Activated T-helper 17 cell treated with anti-CD3 and anti-CD28 coated beads, Interleukin-2, amount 50 U/mL, for 72 hours (primary cell): ENCODE data around the gene ARHGAP25. TPM values are rescaled to one million over a fixed set of nuclear protein-coding genes. Genes with fewer than 3 reads are reported as not detected.

Source experiments
- ATAC-seq: fragments of 150-1000 bp; cut with Tn5 transposase; replicated peaks from 2 replicates; pipeline ENCODE4 v1.10.0; 2021; ENCODE audit warnings: mild to moderate bottlenecking, moderate library complexity
- H3K27ac Mint-ChIP-seq: one replicate; pipeline ENCODE4 v1.8.0; 2022; ENCODE audit warnings: mixed read lengths
- H3K27me3 Mint-ChIP-seq: one replicate; pipeline ENCODE4 v1.8.0; 2022; ENCODE audit warnings: mixed read lengths
- H3K36me3 Mint-ChIP-seq: one replicate; pipeline ENCODE4 v1.8.0; 2022; ENCODE audit warnings: low read depth, mild to moderate bottlenecking, mixed read lengths
- H3K4me1 Mint-ChIP-seq: one replicate; pipeline ENCODE4 v1.8.0; 2022; ENCODE audit warnings: mixed read lengths
- H3K4me3 Mint-ChIP-seq: one replicate; pipeline ENCODE4 v1.8.0; 2022; ENCODE audit warnings: mild to moderate bottlenecking, mixed read lengths
- H3K9me3 Mint-ChIP-seq: one replicate; pipeline ENCODE4 v1.8.0; 2022; ENCODE audit warnings: mixed read lengths
- total RNA-seq, 2 donors: library from RNA; stranded (reverse); gene quantifications; one replicate each; pipeline ENCODE4 v1.2.3, GENCODE V29; 2022

ARHGAP25 gene
- total RNA-seq, 2 donors from 2014 or later: 54.0 to 95.9 TPM

- Mint-ChIP-seq H3K36me3 (no peaks in the 10 kb centered on the region), H3K27me3 (no peaks in the 10 kb centered on the region), H3K4me3 (no peak overlapping the region), H3K9me3 (no peaks in the 10 kb centered on the region), H3K27ac (no peak overlapping the region), H3K4me1 (peaks cover 7% of the 10 kb centered on the region)
- ATAC-seq: no peak
Observed at GRCh38 chr2:68839260-68839833, 104.7 kb downstream of the ARHGAP25 start.

- Mint-ChIP-seq H3K4me3 (no peak overlapping the region), H3K9me3 (no peaks in the 10 kb centered on the region), H3K27ac (no peak overlapping the region), H3K36me3 (no peaks in the 10 kb centered on the region), H3K4me1 (no peaks in the 10 kb centered on the region), H3K27me3 (peaks cover 12% of the 10 kb centered on the region)
- no peak for ATAC-seq
Observed at GRCh38 chr2:68845043-68845442, 110.4 kb downstream of the ARHGAP25 start.

- Mint-ChIP-seq H3K4me1 (no peaks in the 10 kb centered on the region), H3K4me3 (no peak overlapping the region), H3K36me3 (no peaks in the 10 kb centered on the region), H3K27me3 (peaks cover 12% of the 10 kb centered on the region), H3K27ac (no peak overlapping the region), H3K9me3 (no peaks in the 10 kb centered on the region)
- ATAC-seq: no peak
Observed at GRCh38 chr2:68846091-68846490, 111.5 kb downstream of the ARHGAP25 start.

DNA sequence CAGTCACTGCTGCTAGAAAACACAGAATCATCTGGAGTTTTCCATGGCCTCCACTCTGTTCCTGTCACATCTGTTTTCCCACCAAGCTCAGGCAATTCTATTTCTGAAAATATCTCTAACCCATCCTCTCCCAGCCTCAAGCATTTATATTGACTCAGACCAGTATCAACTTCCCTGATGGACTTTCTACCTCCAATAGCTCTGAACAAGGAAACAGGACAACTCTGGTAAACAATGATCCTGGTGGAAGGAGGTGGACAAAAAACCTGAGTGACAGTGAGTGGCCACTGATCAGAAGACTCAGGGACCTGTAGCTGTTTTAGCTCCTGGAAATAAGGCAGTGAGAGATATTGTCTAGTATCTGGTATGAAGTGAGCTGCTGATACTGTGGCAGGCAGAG lies 113.1 kb downstream of the ARHGAP25 start:
- Mint-ChIP-seq H3K27ac (no peak overlapping the region), H3K36me3 (no peaks in the 10 kb centered on the region), H3K9me3 (no peaks in the 10 kb centered on the region), H3K4me3 (no peak overlapping the region), H3K27me3 (peaks cover 12% of the 10 kb centered on the region), H3K4me1 (no peaks in the 10 kb centered on the region)
- ATAC-seq: no peak

DNA sequence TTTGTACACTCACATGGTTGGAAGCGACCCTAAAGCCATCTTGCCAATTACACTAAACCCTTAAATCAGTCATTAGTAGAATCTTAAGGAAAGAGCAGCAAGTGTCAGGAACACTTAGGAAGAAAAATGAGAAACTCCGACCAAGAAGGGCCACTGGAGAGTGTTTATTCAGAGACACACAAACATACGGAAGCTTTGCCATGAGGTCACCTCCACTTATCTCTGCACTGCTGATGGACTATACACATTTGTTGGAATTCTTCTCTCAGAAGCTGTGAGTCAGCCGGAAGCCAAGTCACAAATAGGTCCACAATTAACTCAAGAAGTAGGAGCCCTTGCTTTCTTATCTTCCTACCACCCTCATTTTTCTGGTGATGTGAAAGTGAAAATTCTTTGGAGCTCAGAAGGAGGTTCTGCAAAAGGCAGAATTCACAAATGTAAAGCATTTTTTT lies 115.0 kb downstream of the ARHGAP25 start:
- no peaks in the 10 kb centered on the region for H3K4me1 Mint-ChIP-seq
- ATAC-seq: no peak
- H3K36me3 Mint-ChIP-seq: no peaks in the 10 kb centered on the region
- H3K4me3 Mint-ChIP-seq: no peak overlapping the region
- no peaks in the 10 kb centered on the region for H3K9me3 Mint-ChIP-seq
- peaks cover 12% of the 10 kb centered on the region for H3K27me3 Mint-ChIP-seq
- no peak overlapping the region for H3K27ac Mint-ChIP-seq

DNA sequence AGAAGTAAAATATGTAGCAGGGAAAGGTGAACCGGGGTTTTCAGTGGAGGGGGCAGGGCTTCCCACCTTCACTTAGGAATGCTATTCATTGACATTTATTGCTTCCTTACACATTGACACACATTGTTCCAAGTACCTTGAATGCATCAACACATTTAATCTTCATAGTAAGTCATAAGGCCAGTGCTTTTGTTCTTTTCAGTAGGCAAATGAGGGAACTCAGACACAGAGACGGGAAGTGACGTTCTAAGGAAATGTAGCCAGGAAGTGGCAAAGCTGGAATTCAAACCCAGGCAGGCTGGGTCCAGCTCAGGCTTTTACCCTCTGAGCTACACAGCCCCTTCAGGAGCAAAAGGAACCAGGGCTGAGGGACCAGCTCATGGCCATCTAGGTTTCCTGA lies 115.9 kb downstream of the ARHGAP25 start:
- Mint-ChIP-seq H3K27me3 (peaks cover 15% of the 10 kb centered on the region), H3K27ac (no peak overlapping the region), H3K4me3 (no peak overlapping the region), H3K9me3 (no peaks in the 10 kb centered on the region), H3K4me1 (no peaks in the 10 kb centered on the region), H3K36me3 (no peaks in the 10 kb centered on the region)
- no peak for ATAC-seq

DNA sequence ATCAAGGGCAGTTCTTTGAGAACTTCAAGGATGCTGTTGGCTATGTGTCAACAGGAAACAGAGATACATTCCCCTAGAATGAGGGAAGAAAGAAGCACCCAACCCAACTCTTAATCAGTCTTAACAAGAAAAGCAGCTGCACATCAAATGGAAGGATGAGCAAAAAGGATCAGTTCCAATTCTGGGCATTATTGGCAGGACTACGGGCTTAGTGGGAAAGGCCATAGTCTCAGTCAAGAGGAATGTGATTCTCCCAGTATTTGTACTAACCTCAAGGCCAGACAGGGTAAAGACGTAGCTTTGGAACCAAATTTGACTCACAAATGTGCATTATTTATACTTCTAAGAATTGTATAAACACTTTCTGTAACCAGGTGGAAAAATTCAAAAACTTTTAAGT lies 118.4 kb downstream of the ARHGAP25 start:
- ATAC-seq: no peak
- Mint-ChIP-seq H3K9me3 (no peaks in the 10 kb centered on the region), H3K4me3 (no peak overlapping the region), H3K36me3 (no peaks in the 10 kb centered on the region), H3K27me3 (peaks cover 9% of the 10 kb centered on the region), H3K27ac (no peak overlapping the region), H3K4me1 (no peaks in the 10 kb centered on the region)

DNA sequence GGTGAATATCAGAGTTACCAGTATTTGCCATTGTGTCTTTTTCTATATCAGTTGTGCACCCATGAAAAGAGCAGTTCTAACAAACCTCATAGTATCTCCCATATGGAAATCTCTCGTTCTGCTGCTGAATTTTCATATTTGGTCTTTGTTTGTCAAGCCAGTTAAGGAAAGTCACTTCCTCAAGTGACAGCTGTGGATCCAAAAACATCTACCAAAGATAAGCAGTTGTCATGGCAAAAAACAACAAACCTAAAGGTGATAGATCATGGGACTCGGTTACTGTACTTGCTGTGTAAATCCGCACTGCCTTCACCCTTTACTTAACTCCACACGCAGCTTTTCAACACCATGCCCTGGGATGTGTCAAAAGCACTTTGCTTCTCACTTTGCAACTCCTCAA lies 119.3 kb downstream of the ARHGAP25 start:
- Mint-ChIP-seq H3K36me3 (no peaks in the 10 kb centered on the region), H3K27ac (no peak overlapping the region), H3K27me3 (peaks cover 9% of the 10 kb centered on the region), H3K4me1 (no peaks in the 10 kb centered on the region), H3K4me3 (no peak overlapping the region), H3K9me3 (no peaks in the 10 kb centered on the region)
- ATAC-seq: no peak

- H3K4me1 Mint-ChIP-seq: no peaks in the 10 kb centered on the region
- H3K36me3 Mint-ChIP-seq: no peaks in the 10 kb centered on the region
- no peaks in the 10 kb centered on the region for H3K9me3 Mint-ChIP-seq
- peaks cover 6% of the 10 kb centered on the region for H3K27me3 Mint-ChIP-seq
- no peak overlapping the region for H3K4me3 Mint-ChIP-seq
- ATAC-seq: no peak
- H3K27ac Mint-ChIP-seq: no peak overlapping the region
Observed at GRCh38 chr2:68854476-68854875, 119.9 kb downstream of the ARHGAP25 start.

GRCh38 chr2:68855550-68855949 lies 120.9 kb downstream of the ARHGAP25 start:
- H3K27me3 Mint-ChIP-seq: peaks cover 6% of the 10 kb centered on the region
- no peaks in the 10 kb centered on the region for H3K9me3 Mint-ChIP-seq
- H3K36me3 Mint-ChIP-seq: no peaks in the 10 kb centered on the region
- no peak for ATAC-seq
- H3K4me1 Mint-ChIP-seq: no peaks in the 10 kb centered on the region
- no peak overlapping the region for H3K27ac Mint-ChIP-seq
- no peak overlapping the region for H3K4me3 Mint-ChIP-seq

DNA sequence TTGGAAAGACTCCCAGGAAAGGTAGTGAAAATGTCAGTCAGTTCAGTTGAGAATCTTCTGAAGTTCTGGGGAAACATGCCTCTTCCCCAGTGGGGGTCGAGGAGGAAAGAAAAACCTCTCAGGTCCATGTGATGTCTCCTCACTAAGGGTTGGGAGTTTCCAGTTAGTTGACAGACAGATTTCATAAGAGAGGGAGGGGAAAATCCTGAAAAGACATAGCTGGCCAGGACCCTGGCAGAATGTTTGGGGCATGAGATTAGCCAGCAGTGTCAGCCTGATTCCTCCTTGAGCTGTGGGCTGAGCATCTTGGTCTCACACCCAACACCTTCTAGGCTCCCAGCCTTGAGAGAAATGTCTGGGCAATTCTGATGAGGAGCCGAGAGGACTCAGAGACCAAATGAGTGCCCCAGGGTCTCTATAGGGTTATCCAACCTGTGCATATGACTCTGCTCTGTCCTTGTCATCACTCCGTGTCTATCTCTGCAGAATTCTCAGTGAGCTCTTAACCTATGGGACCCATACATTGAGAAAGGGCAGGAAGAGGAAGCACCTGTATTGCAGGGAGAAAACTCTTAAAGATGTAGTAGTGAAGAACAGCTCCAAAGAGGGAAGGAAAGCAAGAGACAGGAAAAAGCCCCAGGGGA lies 122.7 kb downstream of the ARHGAP25 start:
- peak; percentile 23 for ATAC-seq
- Mint-ChIP-seq H3K4me3 (no peak overlapping the region), H3K27ac (peak overlapping the region; percentile 37), H3K27me3 (peaks cover 6% of the 10 kb centered on the region), H3K4me1 (no peaks in the 10 kb centered on the region), H3K36me3 (no peaks in the 10 kb centered on the region), H3K9me3 (no peaks in the 10 kb centered on the region)

- peak; percentile 81 for ATAC-seq
- H3K4me3 Mint-ChIP-seq: no peak overlapping the region
- H3K36me3 Mint-ChIP-seq: no peaks in the 10 kb centered on the region
- no peaks in the 10 kb centered on the region for H3K9me3 Mint-ChIP-seq
- peaks cover 6% of the 10 kb centered on the region for H3K27me3 Mint-ChIP-seq
- no peaks in the 10 kb centered on the region for H3K4me1 Mint-ChIP-seq
- peak overlapping the region; percentile 37 for H3K27ac Mint-ChIP-seq
Observed at GRCh38 chr2:68857855-68858456, 123.3 kb downstream of the ARHGAP25 start.

GRCh38 chr2:68860111-68860510 lies 125.5 kb downstream of the ARHGAP25 start:
- Mint-ChIP-seq H3K27ac (no peak overlapping the region), H3K9me3 (no peaks in the 10 kb centered on the region), H3K27me3 (peaks cover 3% of the 10 kb centered on the region), H3K4me3 (no peak overlapping the region), H3K36me3 (no peaks in the 10 kb centered on the region), H3K4me1 (no peaks in the 10 kb centered on the region)
- no peak for ATAC-seq

- ATAC-seq: no peak
- no peak overlapping the region for H3K4me3 Mint-ChIP-seq
Observed at GRCh38 chr2:68861330-68861729, 126.7 kb downstream of the ARHGAP25 start.

GRCh38 chr2:68862889-68863288 lies 128.3 kb downstream of the ARHGAP25 start:
- no peaks in the 10 kb centered on the region for H3K36me3 Mint-ChIP-seq
- H3K4me1 Mint-ChIP-seq: no peaks in the 10 kb centered on the region
- H3K4me3 Mint-ChIP-seq: no peak overlapping the region
- no peaks in the 10 kb centered on the region for H3K9me3 Mint-ChIP-seq
- no peak overlapping the region for H3K27ac Mint-ChIP-seq
- no peak for ATAC-seq
- no peaks in the 10 kb centered on the region for H3K27me3 Mint-ChIP-seq

More at GRCh38 chr2:68861330-68861729, 126.7 kb downstream of the ARHGAP25 start:
- Mint-ChIP-seq H3K36me3 (no peaks in the 10 kb centered on the region), H3K9me3 (no peaks in the 10 kb centered on the region), H3K27me3 (peaks cover 3% of the 10 kb centered on the region), H3K27ac (no peak overlapping the region), H3K4me1 (no peaks in the 10 kb centered on the region)
